Body of pancreas (tissue), 4 donors: ENCODE measurements around the gene INPP5D.

ENCODE experiments used
- CTCF ChIP-seq, 7 experiments: fragments of 450-650 bp in 4 of 7; fragments of 200-600 bp in 3 of 7; sonication (generic) in 3 of 7; IDR thresholded peaks; one replicate each; pipeline ENCODE4 v1.5.1; 2016 to 2019; ENCODE audit warnings: antibody characterized with exemption in 7 of 7
- POLR2A ChIP-seq, 3 donors: fragments of 450-650 bp; IDR thresholded peaks; one replicate each; pipeline ENCODE4 v1.6.1; 2016; ENCODE audit warnings: antibody characterized with exemption in 3 of 3, mild to moderate bottlenecking in 2 of 3

GRCh38 chr2:233117811-233118647 is 57.9 kb downstream of the INPP5D start:
- TF ChIP-seq POLR2A (IDR thresholded peaks at IDR 0.05) (no peak), CTCF (IDR thresholded peaks at IDR 0.05) (no peak)
